CD8-positive, alpha-beta memory T cell (primary cell): Measurements from ENCODE around the gene SYNE3. TPM values are rescaled to one million over a fixed set of nuclear protein-coding genes. Genes with fewer than 3 reads are reported as not detected.

Experiments used
- CTCF ChIA-PET: fragments of 350-600 bp; sonication (Branson Sonifier 250); formaldehyde crosslinking; loops from one replicate; lab custom pipeline; 2021; ENCODE audit warnings: antibody characterized with exemption; lab: Charles Lee
- POLR2A ChIA-PET: fragments of 350-600 bp; sonication (Branson Sonifier 250); formaldehyde crosslinking; loops from one replicate; lab custom pipeline; 2021; ENCODE audit warnings: antibody characterized with exemption; lab: Charles Lee
- DNase-seq, 5 donors: peaks; one replicate each; pipeline versions ENCODE4 v3.0.0 to v3.0.0-alpha.2; 2020 to 2022; ENCODE audit warnings: mixed read lengths in 1 of 5
- H3K27ac ChIP-seq: one replicate; pipeline ENCODE4 v1.7.0; 2013; ENCODE audit warnings: low read depth, mild to moderate bottlenecking, low read length, moderate library complexity
- H3K27me3 ChIP-seq: 2 replicates; pipeline ENCODE4 v1.7.0; 2013; ENCODE audit warnings: low read length, mild to moderate bottlenecking; ENCODE audit not compliant: insufficient read depth, poor library complexity, severe bottlenecking
- H3K36me3 ChIP-seq: 2 replicates; pipeline ENCODE4 v1.7.0; 2013; ENCODE audit warnings: mild to moderate bottlenecking, low read length, moderate library complexity; ENCODE audit not compliant: insufficient read depth
- H3K4me1 ChIP-seq: 2 replicates; pipeline ENCODE4 v1.7.0; 2013; ENCODE audit warnings: mild to moderate bottlenecking, low read length, moderate library complexity; ENCODE audit not compliant: insufficient read depth
- H3K4me3 ChIP-seq: 2 replicates; pipeline ENCODE4 v1.7.0; 2013; ENCODE audit warnings: mild to moderate bottlenecking, low read length
- H3K9me3 ChIP-seq: 2 replicates; pipeline ENCODE4 v1.7.0; 2013; ENCODE audit warnings: mild to moderate bottlenecking, low read length
- H3K27ac Mint-ChIP-seq, 8 donors: one replicate each; pipeline ENCODE4 v1.8.0; 2020 to 2021; ENCODE audit warnings: mixed read lengths in 8 of 8, mild to moderate bottlenecking in 6 of 8, inconsistent platforms in 3 of 8, moderate library complexity in 3 of 8
- H3K27me3 Mint-ChIP-seq, 2 donors: one replicate each; pipeline ENCODE4 v1.8.0; 2020 to 2021; ENCODE audit warnings: mixed read lengths in 2 of 2, mild to moderate bottlenecking in 1 of 2, moderate library complexity in 1 of 2
- H3K36me3 Mint-ChIP-seq, 3 donors: one replicate each; pipeline ENCODE4 v1.8.0; 2020 to 2021; ENCODE audit warnings: mixed read lengths in 3 of 3, inconsistent platforms in 1 of 3, mild to moderate bottlenecking in 1 of 3
- H3K4me1 Mint-ChIP-seq, 3 donors: one replicate each; pipeline ENCODE4 v1.8.0; 2020 to 2021; ENCODE audit warnings: mixed read lengths in 3 of 3, inconsistent platforms in 1 of 3, mild to moderate bottlenecking in 1 of 3
- H3K4me3 Mint-ChIP-seq, 7 donors: one replicate each; pipeline ENCODE4 v1.8.0; 2020 to 2021; ENCODE audit warnings: mixed read lengths in 7 of 7, mild to moderate bottlenecking in 6 of 7, moderate library complexity in 4 of 7, inconsistent platforms in 2 of 7
- H3K9me3 Mint-ChIP-seq, 5 donors: one replicate each; pipeline ENCODE4 v1.8.0; 2020 to 2022; ENCODE audit warnings: mixed read lengths in 5 of 5, mild to moderate bottlenecking in 3 of 5, moderate library complexity in 2 of 5, inconsistent platforms in 1 of 5
- polyA plus RNA-seq: library from polyadenylated mRNA; unstranded; fragments of 300-500 nt; fragmentation: Illumina TruSeq; gene quantifications from one replicate; pipeline ENCODE4 v1.2.3, GENCODE V29; 2021
- total RNA-seq, 2 experiments: library from RNA; stranded (reverse); gene quantifications; one replicate each; pipeline ENCODE4 v1.2.3, GENCODE V29; 2021

The SYNE3 gene
- total and polyA plus RNA-seq, 3 experiments from 2014 or later = 4.3 to 39.7 (median 37.6) TPM

GRCh38 chr14:95526483-95527386, 10.3 kb upstream of the SYNE3 start:
- H3K27ac ChIP-seq = peak overlapping the region; percentile 2
- POLR2A ChIA-PET = interaction anchor here (1.3 to 1.5 kb wide), 2 partner anchors 10 to 30 kb away, joined by 3 to 4 read pairs; partner anchors contain the start of gene SYNE3
- Mint-ChIP-seq H3K4me1 (peaks cover 52 to 81% (median 69%) of the 10 kb centered on the region in 3 donors), H3K27me3 (no peaks in the 10 kb centered on the region), H3K4me3 (peak overlapping the region in 1 of 7 donors; percentile 2), H3K9me3 (no peaks in the 10 kb centered on the region), H3K36me3 (peaks cover 0 to 14% (median 0%) of the 10 kb centered on the region in 3 donors), H3K27ac (peak overlapping the region in 6 of 8 donors; percentile 36 to 91 (median 66))
- DNase-seq = no peak
- H3K4me3 ChIP-seq = no peak overlapping the region
- H3K27me3 ChIP-seq = no peaks in the 10 kb centered on the region
- no peaks in the 10 kb centered on the region for H3K36me3 ChIP-seq
- peaks cover 48% of the 10 kb centered on the region for H3K4me1 ChIP-seq
- CTCF ChIA-PET = interaction anchor here (0.7 to 4.7 kb wide), 21 partner anchors 8 to 103 kb away, joined by 3 to 110 read pairs (median 5); partner anchors contain the start of genes GLRX5 and SYNE3
- no peaks in the 10 kb centered on the region for H3K9me3 ChIP-seq

DNA sequence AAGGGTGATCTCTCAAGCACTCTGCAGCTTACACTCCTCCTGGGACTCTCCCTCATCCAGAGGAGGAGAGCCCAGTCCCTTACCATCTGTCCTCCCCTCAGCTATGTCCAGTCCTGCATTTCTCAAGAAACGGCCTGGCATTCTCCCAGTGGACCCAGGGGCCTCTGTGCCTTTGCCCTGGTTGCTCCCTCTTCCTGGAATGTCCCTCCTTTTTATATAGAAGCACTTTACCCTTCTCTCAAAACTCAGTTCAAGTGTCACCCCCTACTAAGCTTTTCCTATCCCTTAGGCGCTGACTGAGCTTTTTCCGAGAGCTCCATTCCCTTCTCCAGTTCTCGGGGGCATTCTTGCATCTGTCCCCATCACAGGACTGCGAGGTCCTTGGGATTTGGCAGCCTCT, 9.5 kb upstream of the SYNE3 start:
- Mint-ChIP-seq H3K27me3 (no peaks in the 10 kb centered on the region), H3K4me3 (peak overlapping the region in 1 of 7 donors; percentile 45), H3K9me3 (no peaks in the 10 kb centered on the region), H3K36me3 (peaks cover 0 to 13% (median 0%) of the 10 kb centered on the region in 3 donors), H3K4me1 (peaks cover 47 to 76% (median 65%) of the 10 kb centered on the region in 3 donors), H3K27ac (peak overlapping the region in 7 of 8 donors; percentile 23 to 92 (median 66))
- DNase-seq = no peak
- H3K27ac ChIP-seq = no peak overlapping the region
- H3K4me3 ChIP-seq = no peak overlapping the region
- peaks cover 54% of the 10 kb centered on the region for H3K4me1 ChIP-seq
- POLR2A ChIA-PET = no interaction called here
- CTCF ChIA-PET = interaction anchor here (0.6 to 4.7 kb wide), 7 partner anchors 8 to 100 kb away, joined by 3 to 110 read pairs (median 22); partner anchors contain the start of genes GLRX5 and SYNE3
- H3K27me3 ChIP-seq = no peaks in the 10 kb centered on the region
- no peaks in the 10 kb centered on the region for H3K9me3 ChIP-seq
- no peaks in the 10 kb centered on the region for H3K36me3 ChIP-seq

- H3K36me3 ChIP-seq = no peaks in the 10 kb centered on the region
- Mint-ChIP-seq H3K4me1 (peaks cover 53 to 73% (median 65%) of the 10 kb centered on the region in 3 donors), H3K27me3 (no peaks in the 10 kb centered on the region), H3K27ac (peak overlapping the region; percentile 90 to 97 (median 92)), H3K36me3 (peaks cover 0 to 6% (median 0%) of the 10 kb centered on the region in 3 donors), H3K4me3 (peak overlapping the region in 3 of 7 donors; percentile 44 to 80 (median 79)), H3K9me3 (no peaks in the 10 kb centered on the region)
- ChIA-PET CTCF (interaction anchor here (0.7 to 4.7 kb wide), 7 partner anchors 9 to 98 kb away, joined by 3 to 110 read pairs (median 22); partner anchors contain the start of genes GLRX5 and SYNE3), POLR2A (interaction anchor here (0.7 to 2.2 kb wide), 3 partner anchors 8 to 78 kb away, joined by 3 to 13 read pairs (median 3); no protein-coding TSS in a partner anchor)
- peaks cover 63% of the 10 kb centered on the region for H3K4me1 ChIP-seq
- no peak for DNase-seq
- H3K9me3 ChIP-seq = no peaks in the 10 kb centered on the region
- peak overlapping the region; percentile 54 for H3K4me3 ChIP-seq
- no peak overlapping the region for H3K27ac ChIP-seq
- no peaks in the 10 kb centered on the region for H3K27me3 ChIP-seq
Measured at GRCh38 chr14:95524706-95525512, 8.5 kb upstream of the SYNE3 start.

DNA sequence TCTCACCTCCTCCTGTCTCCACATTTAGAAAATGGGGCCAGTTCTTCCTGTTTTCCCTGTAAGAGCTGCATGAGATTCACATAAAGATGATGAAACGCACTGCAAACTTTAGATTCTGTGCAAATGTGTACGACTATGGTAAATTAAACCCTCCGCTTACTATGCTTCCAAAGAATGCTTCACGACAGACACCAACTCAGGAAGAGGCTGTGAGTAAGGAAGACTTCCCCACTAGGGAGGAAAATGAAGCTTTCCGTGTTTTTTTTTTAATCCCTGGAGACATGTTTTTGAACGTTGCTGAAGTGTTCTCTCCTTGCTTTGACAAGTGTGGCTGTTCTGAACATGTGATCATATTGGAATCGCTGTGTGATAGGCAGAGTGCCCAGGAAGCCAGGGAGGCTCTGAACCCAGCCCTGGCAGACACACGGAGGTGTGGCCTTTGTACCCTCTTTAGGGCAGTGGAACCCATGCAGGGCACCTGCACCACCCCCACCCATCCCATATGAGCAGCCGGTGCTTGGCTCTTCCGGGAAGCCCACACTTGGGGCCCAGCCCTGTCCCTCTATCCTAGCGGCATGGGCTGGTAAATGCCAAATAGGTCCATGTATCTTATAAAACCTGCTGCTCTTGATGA, 7.5 kb upstream of the SYNE3 start:
- Histone ChIP-seq H3K36me3 (no peaks in the 10 kb centered on the region), H3K4me3 (peak overlapping the region; percentile 54), H3K27ac (peak overlapping the region; percentile 51), H3K9me3 (no peaks in the 10 kb centered on the region), H3K4me1 (peaks cover 73% of the 10 kb centered on the region), H3K27me3 (no peaks in the 10 kb centered on the region)
- POLR2A ChIA-PET = interaction anchor here (0.7 to 2.2 kb wide), 5 partner anchors 9 to 77 kb away, joined by 3 to 13 read pairs (median 3); no protein-coding TSS in a partner anchor
- no peaks in the 10 kb centered on the region for H3K9me3 Mint-ChIP-seq
- H3K27me3 Mint-ChIP-seq = no peaks in the 10 kb centered on the region
- H3K27ac Mint-ChIP-seq = peak overlapping the region; percentile 90 to 97 (median 92)
- peaks cover 62 to 78% (median 71%) of the 10 kb centered on the region in 3 donors for H3K4me1 Mint-ChIP-seq
- peaks cover 0 to under 1% (median 0%) of the 10 kb centered on the region in 3 donors for H3K36me3 Mint-ChIP-seq
- CTCF ChIA-PET = interaction anchor here (0.7 to 3.4 kb wide), 10 partner anchors 10 to 97 kb away, joined by 3 to 41 read pairs (median 6); partner anchors contain the start of gene GLRX5
- H3K4me3 Mint-ChIP-seq = peak overlapping the region; percentile 66 to 89 (median 79)
- DNase-seq = peak in 1 of 5 donors; percentile 72

GRCh38 chr14:95523051-95523814, 6.8 kb upstream of the SYNE3 start:
- Histone ChIP-seq H3K4me1 (peaks cover 80% of the 10 kb centered on the region), H3K27ac (peak overlapping the region; percentile 51), H3K9me3 (no peaks in the 10 kb centered on the region), H3K27me3 (no peaks in the 10 kb centered on the region), H3K36me3 (no peaks in the 10 kb centered on the region), H3K4me3 (peak overlapping the region; percentile 54)
- H3K27ac Mint-ChIP-seq = peak overlapping the region; percentile 90 to 97 (median 92)
- CTCF ChIA-PET = interaction anchor here (0.9 to 3.4 kb wide), 9 partner anchors 9 to 96 kb away, joined by 3 to 41 read pairs (median 7); partner anchors contain the start of gene GLRX5
- H3K4me1 Mint-ChIP-seq = peaks cover 69 to 84% (median 78%) of the 10 kb centered on the region in 3 donors
- no peaks in the 10 kb centered on the region for H3K9me3 Mint-ChIP-seq
- H3K27me3 Mint-ChIP-seq = no peaks in the 10 kb centered on the region
- POLR2A ChIA-PET = interaction anchor here (0.7 to 2.2 kb wide), 4 partner anchors 10 to 71 kb away, joined by 3 to 13 read pairs (median 4); no protein-coding TSS in a partner anchor
- DNase-seq = peak in 1 of 5 donors; percentile 34
- H3K36me3 Mint-ChIP-seq = no peaks in the 10 kb centered on the region
- H3K4me3 Mint-ChIP-seq = peak overlapping the region; percentile 66 to 89 (median 79)

DNA sequence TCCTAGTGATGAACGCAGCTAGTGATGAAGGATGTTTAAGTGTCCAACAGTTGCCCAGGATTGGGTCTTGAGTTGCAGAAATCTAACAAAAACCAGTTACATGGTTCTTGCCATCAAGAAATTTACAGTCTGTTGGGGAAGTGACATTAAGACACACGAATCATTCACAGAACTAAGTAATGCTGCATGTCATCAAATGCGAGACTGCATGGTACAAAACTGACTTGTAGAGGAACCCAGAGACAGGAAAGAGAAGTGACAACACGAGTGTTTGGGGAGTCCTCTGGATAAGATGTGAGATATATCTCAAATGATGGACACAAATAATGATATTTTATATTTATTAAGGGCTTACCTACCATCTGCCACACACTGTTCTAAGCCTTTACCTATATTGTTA, 6.1 kb upstream of the SYNE3 start:
- Mint-ChIP-seq H3K4me1 (peaks cover 74 to 90% (median 83%) of the 10 kb centered on the region in 3 donors), H3K36me3 (no peaks in the 10 kb centered on the region), H3K4me3 (peak overlapping the region in 5 of 7 donors; percentile 15 to 79 (median 75)), H3K9me3 (no peaks in the 10 kb centered on the region), H3K27ac (peak overlapping the region; percentile 90 to 97 (median 92)), H3K27me3 (no peaks in the 10 kb centered on the region)
- ChIA-PET POLR2A (no interaction called here), CTCF (interaction anchor here (1.3 to 3.4 kb wide), 6 partner anchors 9 to 95 kb away, joined by 4 to 41 read pairs (median 10); partner anchors contain the start of gene GLRX5)
- Histone ChIP-seq H3K27me3 (no peaks in the 10 kb centered on the region), H3K4me1 (peaks cover 85% of the 10 kb centered on the region), H3K27ac (peak overlapping the region; percentile 51), H3K4me3 (peak overlapping the region; percentile 54), H3K9me3 (no peaks in the 10 kb centered on the region), H3K36me3 (no peaks in the 10 kb centered on the region)
- no peak for DNase-seq
